Measurements from ENCODE around the gene PPP1CC. TPM values are rescaled to one million over a fixed set of nuclear protein-coding genes. Genes with fewer than 3 reads are reported as not detected.

PPP1CC gene
- polyA plus RNA-seq, 1 of the 3 experiments (the other 2 are of a cell fraction) = 62.0 TPM

- TF ChIP-seq MXI1 (IDR thresholded peaks at IDR 0.05; ENCODE audit: low read depth, low read length) (no peak), RCOR1 (IDR thresholded peaks at IDR 0.05; ENCODE audit: low read length) (no peak), CHD2 (IDR thresholded peaks at IDR 0.05; ENCODE audit: low read length, partially characterized antibody) (no peak), YY1 (IDR thresholded peaks at IDR 0.05; ENCODE audit: low read depth) (no peak), RAD21 (IDR thresholded peaks at IDR 0.05; ENCODE audit: low read length) (no peak), NFIC (IDR thresholded peaks at IDR 0.05; ENCODE audit: borderline replicate concordance) (no peak), ZBTB33 (IDR thresholded peaks at IDR 0.05; ENCODE audit: borderline replicate concordance, low read depth) (no peak), PBX3 (IDR thresholded peaks at IDR 0.05) (no peak)
Observed at GRCh38 chr12:110758922-110759321, 16.2 kb upstream of the PPP1CC start (continued).

GRCh38 chr12:110756611-110757010 lies 13.9 kb upstream of the PPP1CC start:
- no peaks in the 10 kb centered on the region for H3K9me2 ChIP-seq
- H3K4me2 ChIP-seq = no peak overlapping the region
- POLR2A ChIA-PET = no interaction called here
- no peaks in the 10 kb centered on the region for H3K36me3 ChIP-seq (replicated peaks in 1 of 2; ENCODE audit: control insufficient read depth in 1 of 2, insufficient read depth in 2 of 2, low read length in 1 of 2)
- H3F3A ChIP-seq (replicated peaks; ENCODE audit: insufficient read depth) = no peaks in the 10 kb centered on the region
- 67% methylated on average over 1 of the region's 1 CpG for WGBS (ENCODE audit: low lambda C conversion rate)
- H3K9me3 ChIP-seq = no peaks in the 10 kb centered on the region
- no peaks in the 10 kb centered on the region for H3K79me2 ChIP-seq (ENCODE audit: insufficient read depth)
- peak; percentile 26; the same call in 1 of the 2 replicates for TF ChIP-seq FOSL2 (IDR thresholded peaks at IDR 0.05; ENCODE audit: borderline replicate concordance, low read depth)
- no peak for TF ChIP-seq ELF1 (IDR thresholded peaks at IDR 0.05)
- no peak for TF ChIP-seq USF2 (IDR thresholded peaks at IDR 0.05; ENCODE audit: borderline replicate concordance, low read depth, low read length)
- TF ChIP-seq PBX3 (IDR thresholded peaks at IDR 0.05) = 0 out of 2 replicates have a peak, but pooled peaks have one; percentile 7
- TF ChIP-seq EZH2phosphoT487 (IDR thresholded peaks at IDR 0.05; ENCODE audit: borderline replicate concordance, low read depth) = no peak
- TF ChIP-seq TCF12 (IDR thresholded peaks at IDR 0.05) = peak; percentile 45; the same call in 1 of the 2 replicates
- H3K27ac ChIP-seq (ENCODE audit: low read depth in 2 of 2, low read length in 1 of 2) = no peak overlapping the region
- DNase-seq = no peak
- no peaks in the 10 kb centered on the region for H3K27me3 ChIP-seq (ENCODE audit: insufficient read depth)
- no peak overlapping the region for H3K9ac ChIP-seq
- no peaks in the 10 kb centered on the region for H4K20me1 ChIP-seq (ENCODE audit: insufficient read depth)
- H3K4me1 ChIP-seq (ENCODE audit: control insufficient read depth in 1 of 2, insufficient read depth in 2 of 2, low read depth in 1 of 2, low read length in 1 of 2) = no peaks in the 10 kb centered on the region
- CTCF ChIA-PET = interaction anchor here (1.1 kb wide), 1 partner anchor 30 kb away, joined by 4 read pairs; no protein-coding TSS in a partner anchor
- H3K4me3 ChIP-seq (ENCODE audit: low read depth in 2 of 2, low read length in 1 of 2) = no peak overlapping the region
- H2AFZ ChIP-seq (ENCODE audit: low read depth) = no peak overlapping the region

All from SK-N-SH (cell line).